Endometrium (tissue), 2 donors: ENCODE measurements around the gene LSM7.

ENCODE experiments used
- FAIRE-seq: peaks from 2 replicates; lab custom pipeline; 2012; peaks lifted over from hg19 to GRCh38; lab: Jason Lieb, UNC
- donor health status: control.
- donor health status: control.

The LSM7 gene

DNA sequence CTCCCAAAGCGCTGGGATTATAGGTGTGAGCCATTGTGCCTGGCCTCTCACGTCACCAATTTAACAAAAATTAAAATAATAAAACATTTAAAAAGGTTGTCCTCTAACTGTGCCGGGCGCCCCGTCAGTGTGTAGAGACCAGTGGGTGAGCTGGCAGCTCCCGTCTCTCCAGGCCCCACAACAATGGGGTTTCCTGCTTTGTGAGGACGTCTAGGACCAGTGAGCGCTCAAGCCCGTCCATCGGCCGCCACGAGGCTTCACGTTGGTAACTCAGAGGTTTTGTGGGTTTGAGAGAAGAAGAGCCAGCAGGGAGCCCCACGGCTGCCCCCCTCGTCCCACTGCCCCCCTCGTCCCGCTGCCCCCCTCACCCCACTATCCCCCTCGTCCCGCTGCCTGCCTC, 4.7 kb downstream of the LSM7 start:
- FAIRE-seq = no peak

DNA sequence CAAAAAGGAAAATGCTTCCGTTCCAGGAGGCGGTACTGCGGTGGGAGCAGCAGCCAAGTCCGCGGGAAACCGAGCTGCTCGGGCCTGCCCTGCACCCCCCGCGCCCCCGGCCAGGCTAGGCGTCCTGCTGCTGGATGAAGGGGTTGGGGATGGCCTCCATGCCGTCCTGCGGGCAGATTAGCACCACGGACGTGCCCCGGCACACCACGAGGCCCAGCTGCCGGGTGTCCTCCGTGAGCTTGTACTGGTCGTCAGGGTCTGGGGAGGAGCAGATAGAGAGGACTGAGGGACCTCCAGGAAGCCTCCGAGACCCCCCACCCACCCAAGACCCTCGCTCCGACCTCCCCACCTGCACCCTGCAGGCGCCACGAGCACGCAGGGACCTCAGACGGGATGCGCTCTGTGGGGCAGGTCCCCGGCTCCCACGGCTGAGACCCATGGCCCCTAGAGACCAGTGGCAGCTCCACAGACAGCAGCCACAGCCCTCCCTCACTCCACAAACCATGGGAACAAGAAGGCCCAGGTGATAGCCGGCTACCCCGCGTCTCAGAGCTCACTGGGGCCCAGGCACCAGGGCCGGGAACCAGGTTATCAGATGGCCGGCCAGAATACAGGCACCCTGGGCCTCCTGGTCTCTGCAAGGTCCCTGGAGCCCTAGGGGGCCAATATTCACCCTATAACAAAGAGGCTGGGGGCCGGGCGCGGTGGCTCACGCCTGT, 6.7 kb downstream of the LSM7 start:
- FAIRE-seq = no peak

GRCh38 chr19:2320939-2321338, 7.4 kb downstream of the LSM7 start:
- no peak for FAIRE-seq

GRCh38 chr19:2320049-2320448, 8.3 kb downstream of the LSM7 start:
- no peak for FAIRE-seq

DNA sequence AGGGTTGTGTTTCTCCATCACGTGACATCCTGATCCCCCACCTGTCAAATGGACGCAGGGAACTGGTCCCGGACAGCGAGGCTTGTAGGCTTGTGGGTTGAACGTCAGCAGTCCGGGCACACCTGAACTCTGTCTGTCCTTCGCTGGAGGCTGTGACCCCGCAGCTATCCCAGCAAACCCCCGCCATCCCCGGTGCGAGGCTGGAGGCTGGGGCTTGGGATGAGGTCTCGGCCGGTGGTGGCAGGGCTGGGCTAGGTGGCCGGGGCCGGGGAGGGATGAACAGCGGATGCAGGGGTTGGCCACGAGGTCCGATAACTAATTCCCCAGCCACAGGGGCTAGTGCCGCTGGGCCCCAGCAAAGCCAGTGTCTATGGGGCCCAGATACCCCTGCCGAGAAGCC, 8.8 kb downstream of the LSM7 start:
- FAIRE-seq = no peak

- no peak for FAIRE-seq
Observed at GRCh38 chr19:2318923-2319322, 9.5 kb downstream of the LSM7 start.

DNA sequence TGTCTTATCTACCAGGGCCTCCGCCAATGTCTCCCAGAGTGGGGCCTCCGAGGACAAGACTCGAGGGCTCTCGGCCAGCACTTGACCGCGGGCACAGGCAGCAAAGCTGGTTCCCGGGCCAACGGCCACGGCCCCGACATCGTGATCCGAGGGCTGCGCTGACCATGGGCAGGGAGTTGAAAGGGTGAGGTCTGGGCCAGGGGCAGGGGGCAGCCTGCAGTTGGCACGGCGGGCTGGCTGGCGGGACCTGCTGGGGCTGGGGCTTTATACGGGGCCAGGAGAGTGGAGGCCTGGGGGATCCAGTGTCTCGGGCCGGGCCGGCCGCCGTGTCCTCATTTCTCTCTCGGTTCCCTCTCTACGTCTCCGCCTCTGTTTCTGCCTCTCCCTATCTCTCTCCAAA, 10.6 kb downstream of the LSM7 start:
- no peak for FAIRE-seq

GRCh38 chr19:2317300-2317699, 11.1 kb downstream of the LSM7 start:
- FAIRE-seq = no peak

DNA sequence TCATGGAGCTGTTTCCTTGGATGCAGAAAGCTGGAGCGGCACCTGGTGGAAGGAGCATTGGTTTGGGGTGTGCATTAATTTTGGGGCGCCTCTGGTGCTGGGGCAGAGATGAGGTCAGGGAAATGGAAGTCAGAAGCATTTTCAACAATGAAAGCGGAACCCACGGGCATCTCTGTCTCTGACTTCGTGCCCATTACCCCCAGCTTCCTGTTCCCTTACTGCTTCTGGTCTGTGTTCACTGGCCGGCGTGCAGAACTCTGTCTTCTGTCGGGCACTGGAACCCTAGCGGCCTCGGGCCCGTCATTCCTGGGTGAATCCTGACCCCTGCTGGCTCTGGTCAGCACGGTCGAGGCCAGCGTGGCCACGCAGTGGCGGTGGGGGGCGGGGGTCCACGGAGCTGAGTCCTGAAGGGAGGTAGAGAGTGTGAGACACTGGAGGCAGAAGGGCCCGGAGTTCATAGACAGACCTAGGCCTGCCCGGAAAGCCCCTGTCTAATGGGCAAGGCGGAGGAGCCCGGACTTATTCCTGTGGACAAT, 12.5 kb downstream of the LSM7 start:
- no peak for FAIRE-seq

DNA sequence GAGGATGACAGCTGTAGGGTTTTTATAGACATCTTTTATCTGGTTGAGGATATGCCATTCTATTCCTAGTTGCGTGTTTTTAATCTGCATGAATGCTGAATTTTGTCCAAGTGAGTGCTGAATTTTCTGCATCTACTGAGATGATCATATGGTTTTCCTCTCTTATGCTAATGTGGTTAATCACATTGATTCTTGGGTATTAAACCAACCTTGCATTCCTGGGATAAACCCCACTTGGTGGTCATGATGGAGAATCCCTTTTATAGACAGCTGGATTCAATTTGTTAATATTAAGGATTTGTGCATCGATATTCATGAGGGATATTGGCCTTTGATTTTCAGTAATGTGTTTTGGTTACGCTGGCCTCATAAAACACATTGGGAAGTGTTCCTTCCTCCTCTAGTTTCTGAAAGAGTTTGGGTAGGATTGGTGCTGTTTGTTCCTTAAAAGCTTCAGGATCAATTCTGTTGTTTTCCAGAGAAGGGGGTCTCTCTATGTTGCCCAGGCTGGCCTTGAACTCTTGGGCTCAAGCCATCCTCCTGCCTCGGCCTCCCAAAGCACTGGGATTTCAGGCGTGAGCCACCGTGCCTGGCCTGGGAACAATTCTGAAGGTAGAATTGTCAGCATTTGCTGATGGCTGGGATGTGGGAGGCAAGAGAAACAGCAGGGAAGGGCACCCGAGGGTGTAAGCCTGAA, 13.1 kb downstream of the LSM7 start:
- no peak for FAIRE-seq

- no peak for FAIRE-seq
Observed at GRCh38 chr19:2312820-2313501, 15.4 kb downstream of the LSM7 start.

GRCh38 chr19:2311093-2311492, 17.3 kb downstream of the LSM7 start:
- FAIRE-seq = no peak

DNA sequence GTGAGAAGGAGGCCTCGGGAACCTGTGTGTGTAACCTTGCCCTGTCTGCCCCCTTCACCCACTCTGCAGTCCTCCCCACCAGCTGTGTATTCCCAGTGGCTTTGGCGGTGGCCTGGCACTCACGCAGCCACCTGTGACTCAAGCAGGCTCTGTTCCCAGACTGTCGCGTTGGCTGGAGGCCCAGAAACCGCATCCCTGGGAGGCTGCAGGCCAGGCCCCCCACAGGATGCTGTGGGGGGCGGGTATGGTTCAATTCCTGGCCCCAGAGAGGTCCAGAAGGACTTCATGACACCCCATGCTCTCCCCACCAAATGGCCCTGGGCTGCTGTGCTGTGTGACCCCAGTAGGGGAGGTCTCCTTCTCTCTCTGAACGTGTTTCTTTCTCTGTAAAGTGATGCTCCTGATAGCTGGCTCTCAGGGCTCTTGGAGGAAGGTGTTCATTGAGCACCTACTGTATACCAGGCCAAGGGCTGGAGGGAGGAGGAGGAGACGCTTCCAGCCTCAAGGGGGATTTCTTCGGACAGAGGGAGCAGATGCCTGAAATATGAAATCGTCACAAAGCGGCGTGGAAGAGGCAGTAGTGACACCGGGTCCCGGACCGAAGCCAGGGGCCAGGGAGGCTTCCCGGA, 18.5 kb downstream of the LSM7 start:
- no peak for FAIRE-seq

DNA sequence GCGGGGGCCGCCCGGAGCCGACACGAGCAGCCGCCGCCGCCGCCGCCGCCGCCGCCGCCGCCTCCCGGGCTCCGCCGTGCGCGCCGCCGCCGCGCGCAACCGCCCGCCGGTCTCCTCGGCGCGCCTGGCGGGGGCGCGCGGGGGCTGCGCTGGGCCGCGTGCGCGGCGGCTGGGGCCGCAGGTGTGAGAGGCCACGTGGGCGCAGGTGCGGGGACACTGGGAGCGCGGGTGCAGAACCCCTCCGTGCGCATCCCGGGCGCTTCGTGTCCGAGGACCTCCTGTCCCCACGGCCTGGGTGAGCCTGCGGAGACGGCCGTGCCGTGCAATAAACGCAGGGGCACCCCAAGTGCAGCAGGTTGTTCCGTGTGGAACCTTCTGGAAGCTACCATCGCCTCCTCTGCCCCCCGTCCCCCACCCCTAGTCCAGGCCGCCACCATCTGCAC, 20.3 kb downstream of the LSM7 start, which contains the start of gene LINGO3:
LINGO3 (minus strand) TSS at position 41 of the 443 bp plus-strand sequence. CDS start 16,378 bp downstream, outside the sequence.
- FAIRE-seq = no peak

DNA sequence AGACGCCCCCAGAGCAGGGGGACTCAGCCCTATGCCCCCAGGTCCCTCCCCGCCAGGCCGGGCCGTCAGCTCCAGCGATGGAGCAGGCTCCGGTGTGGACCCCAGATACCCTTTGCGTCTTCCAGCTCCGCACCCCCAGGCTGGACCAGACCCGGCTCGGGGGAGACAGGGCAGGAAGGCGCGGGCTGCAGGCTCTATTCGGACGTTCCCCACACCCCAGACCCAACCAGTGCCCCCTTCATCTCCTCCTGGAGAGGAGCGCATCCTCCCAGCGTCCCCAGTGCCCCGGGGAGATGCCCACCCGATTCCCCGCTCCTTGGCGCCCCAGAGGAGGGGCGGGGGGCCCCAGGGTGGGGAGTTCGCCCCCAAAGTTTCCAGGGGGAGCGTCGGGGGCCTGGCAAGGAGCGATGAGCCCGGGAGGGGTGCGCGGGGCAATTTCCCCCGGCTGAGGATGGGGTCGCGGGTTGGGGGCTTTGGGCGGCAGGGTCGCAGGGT, 20.8 kb downstream of the LSM7 start:
- no peak for FAIRE-seq

- no peak for FAIRE-seq
Observed at GRCh38 chr19:2306971-2307370, 21.4 kb downstream of the LSM7 start.

DNA sequence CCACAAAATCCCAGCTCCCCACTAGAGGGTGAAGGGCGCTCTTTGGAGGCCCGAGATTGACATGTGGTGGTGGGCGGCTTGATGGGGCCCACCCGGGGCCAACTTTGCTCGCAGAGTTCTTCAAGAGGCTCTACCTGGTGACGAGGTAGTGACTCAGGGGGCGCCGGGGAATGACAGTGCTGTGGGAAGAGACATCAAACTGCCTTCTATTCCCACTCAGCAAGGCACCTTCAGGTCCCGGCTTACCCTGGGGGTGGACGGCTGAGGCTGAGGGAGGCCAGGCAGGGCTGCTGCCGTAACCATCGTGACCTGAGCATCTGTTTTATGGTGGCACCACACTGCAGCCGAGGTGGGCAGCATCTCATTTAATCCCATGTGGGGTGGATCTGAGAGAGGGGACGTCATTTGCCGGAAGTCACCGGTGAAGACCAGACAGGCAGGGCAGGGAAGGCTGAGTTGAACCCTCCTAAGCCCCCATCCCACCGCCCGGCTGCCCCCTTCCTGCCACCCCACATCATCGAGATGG, 22.0 kb downstream of the LSM7 start:
- no peak for FAIRE-seq

DNA sequence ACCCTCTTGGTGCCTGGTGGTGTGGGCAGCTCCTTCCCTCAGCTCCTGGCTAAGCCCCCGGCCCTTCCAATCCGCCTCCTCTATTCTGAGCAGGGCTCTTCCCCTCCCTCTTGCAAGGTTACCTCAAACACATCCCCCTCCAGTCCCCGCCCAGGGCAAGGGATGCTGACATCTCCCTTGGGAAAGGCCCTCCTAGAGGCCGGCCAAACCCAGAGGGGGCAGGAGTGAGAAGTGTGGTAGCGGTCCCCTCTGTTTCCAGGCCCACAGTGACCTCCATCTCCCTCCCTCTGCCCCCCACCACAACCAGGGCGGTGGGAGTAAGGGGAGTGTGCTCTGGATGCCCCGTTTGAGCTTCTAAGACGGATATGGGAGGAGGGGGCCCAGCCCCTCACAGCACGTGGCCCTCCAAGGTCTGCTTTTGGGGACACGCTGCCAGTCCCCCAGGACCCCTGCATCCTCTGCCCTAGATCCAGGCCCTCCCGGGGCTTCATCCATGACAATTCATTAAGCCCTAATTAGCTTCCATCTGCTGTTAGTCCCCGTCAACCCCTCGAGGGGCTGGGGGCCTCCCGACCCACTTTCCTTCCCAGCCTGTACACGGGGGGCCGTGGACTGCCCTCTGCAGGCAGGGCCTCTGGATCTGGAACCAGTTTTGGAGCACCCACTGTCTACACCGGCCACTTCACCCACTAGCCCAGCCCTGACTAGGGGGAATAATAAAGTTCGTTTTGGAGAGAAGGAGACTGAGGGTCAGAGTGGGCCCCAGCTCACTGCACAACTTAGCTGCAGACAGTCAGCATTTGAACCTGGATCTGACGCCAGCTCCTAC, 22.7 kb downstream of the LSM7 start:
- FAIRE-seq = no peak

DNA sequence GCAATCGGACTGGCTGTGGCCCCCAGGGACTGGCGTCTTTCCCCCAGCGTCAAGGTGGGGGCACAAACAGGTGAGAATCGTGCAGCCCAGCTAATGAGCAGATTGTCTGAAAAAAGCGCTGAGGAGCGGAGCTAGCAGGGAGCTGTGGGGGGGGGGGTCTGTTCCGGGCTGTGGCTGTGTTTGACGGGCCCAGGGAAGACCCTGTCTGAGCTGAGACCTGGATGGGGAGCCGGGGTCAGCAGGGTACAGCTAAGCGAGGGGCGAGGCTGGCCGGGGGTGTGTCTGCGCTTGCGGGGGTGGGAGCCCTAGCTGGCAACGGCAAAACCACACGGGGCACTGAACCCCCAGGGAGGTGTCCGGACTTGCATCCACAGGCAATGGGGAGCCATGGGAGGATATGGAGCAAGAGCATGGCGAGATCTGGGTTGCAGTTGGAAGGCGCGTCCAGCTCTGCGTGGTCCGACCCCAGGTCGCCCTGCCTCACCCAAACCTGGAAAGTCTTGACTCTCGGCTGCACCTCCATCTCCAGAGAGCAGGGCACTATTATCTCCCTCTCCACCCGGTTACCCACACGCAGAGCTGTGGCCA, 25.1 kb downstream of the LSM7 start:
- FAIRE-seq = no peak

DNA sequence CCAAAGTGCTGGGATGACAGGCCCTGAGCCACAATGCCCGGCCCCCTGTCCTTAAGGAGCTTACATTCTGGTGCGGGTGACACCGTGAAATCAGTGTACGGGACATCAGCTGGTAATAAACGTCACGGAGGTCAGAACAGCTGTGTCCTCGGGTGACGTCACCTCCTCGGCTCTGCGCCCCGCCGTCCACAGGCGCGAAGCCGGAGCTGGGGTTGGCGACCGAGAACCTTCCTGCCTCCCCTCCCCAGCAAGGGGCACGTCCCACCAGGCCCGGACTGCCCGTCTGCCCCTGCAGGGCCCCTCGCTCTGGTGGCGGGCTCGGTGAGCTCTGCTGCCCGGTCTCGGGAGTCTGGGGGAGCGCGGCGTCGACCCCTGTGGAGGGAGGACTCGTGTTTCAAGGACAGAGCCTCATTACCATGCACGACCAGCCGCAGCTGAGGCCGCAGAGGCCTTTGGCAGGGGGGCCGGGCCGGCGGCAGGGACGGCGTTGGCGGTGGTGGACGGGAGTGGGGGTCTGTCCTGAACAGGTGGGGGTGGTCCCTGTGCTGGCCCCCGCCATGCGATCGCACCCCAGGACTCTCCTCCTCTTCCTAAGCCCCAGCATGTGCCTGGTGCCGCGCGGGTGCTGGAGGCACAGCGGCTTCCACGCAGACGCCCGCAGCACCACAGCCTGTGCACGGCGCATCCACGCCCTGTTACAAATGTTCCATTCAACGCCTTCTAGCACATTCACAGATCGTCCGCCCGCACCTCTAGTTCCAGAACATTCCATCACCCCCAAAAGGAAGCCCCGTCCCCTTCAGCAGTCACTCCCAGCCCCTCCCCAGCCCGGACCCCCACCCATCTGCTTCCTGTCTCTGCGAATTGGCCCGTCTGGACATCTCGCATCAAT, 25.8 kb downstream of the LSM7 start:
- no peak for FAIRE-seq
